Muscle of leg (tissue), 11 donors: ENCODE data around the gene KRT73. TPM values are rescaled to one million over a fixed set of nuclear protein-coding genes. Genes with fewer than 3 reads are reported as not detected.
A peak's percentile ranks its signal among the peaks of the same experiment; 100 is the strongest.

Source experiments
- DNase-seq: peaks from one replicate; pipeline ENCODE4 v3.0.0; 2013
- H3K27ac ChIP-seq: one replicate; pipeline ENCODE4 v1.5.1; 2013; ENCODE audit warnings: mild to moderate bottlenecking, low read length, control low read depth
- H3K27me3 ChIP-seq: one replicate; pipeline ENCODE4 v1.6.1; 2013; ENCODE audit warnings: low read length; ENCODE audit not compliant: control insufficient read depth, insufficient read depth
- H3K36me3 ChIP-seq: one replicate; pipeline ENCODE4 v1.6.1; 2013; ENCODE audit warnings: low read length; ENCODE audit not compliant: control insufficient read depth, insufficient read depth
- H3K4me1 ChIP-seq: one replicate; pipeline ENCODE4 v1.6.1; 2013; ENCODE audit warnings: low read length; ENCODE audit not compliant: control insufficient read depth, insufficient read depth
- H3K4me3 ChIP-seq: one replicate; pipeline ENCODE4 v1.5.1; 2013; ENCODE audit warnings: low read length, control low read depth
- H3K9me3 ChIP-seq: replicated peaks from 2 replicates; pipeline ENCODE4 v1.6.1; 2013; ENCODE audit warnings: low read depth, low read length; ENCODE audit not compliant: control insufficient read depth
- WGBS: methylation state at CpG from one replicate; pipeline ENCODE4 v1.1.5; 2013; ENCODE audit warnings: missing lambda C conversion rate; ENCODE audit not compliant: insufficient coverage; 5-methylcytosine and 5-hydroxymethylcytosine counted together
- polyA plus RNA-seq, 8 donors: library from polyadenylated mRNA; unstranded; fragments of 120-200 nt; gene quantifications; one replicate each; pipeline versions ENCODE4 v1.2.1 to v1.2.3, GENCODE V29; 2013; ENCODE audit warnings: inconsistent platforms in 1 of 8, low replicate concordance in 1 of 8; ENCODE audit not compliant: insufficient read length in 8 of 8, insufficient read depth in 1 of 8
- total RNA-seq: library from RNA; stranded (reverse); fragments of 120-200 nt; gene quantifications from one replicate; pipeline ENCODE4 v1.2.4, GENCODE V29; 2013

KRT73 gene
- total and polyA plus RNA-seq, 9 donors: 0.09 to 0.12 TPM; not detected in 7

DNA sequence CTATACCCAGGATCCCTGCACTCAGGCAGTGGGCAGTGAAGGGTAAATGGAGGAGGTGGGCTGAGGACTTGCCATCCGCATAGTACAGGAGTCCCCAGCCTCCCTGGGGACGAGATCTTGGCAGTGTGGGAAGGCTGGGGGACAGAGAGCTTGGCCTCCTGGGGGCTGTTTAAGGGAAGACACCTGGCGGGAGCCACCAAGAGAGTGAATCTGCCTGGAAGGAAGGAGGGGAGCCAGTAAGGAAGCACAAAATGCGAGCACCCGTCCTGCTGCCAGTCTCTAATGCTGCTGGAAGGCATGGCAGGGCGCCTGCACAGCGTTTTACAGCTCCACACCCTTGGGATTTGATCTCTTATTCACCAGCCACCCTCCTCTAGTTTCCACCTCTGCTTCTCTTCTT is 41.0 kb upstream of the KRT73 start:
- Histone ChIP-seq H3K36me3 (no peaks in the 10 kb centered on the region), H3K4me1 (no peaks in the 10 kb centered on the region), H3K4me3 (no peak overlapping the region), H3K9me3 (no peaks in the 10 kb centered on the region), H3K27me3 (peaks cover 22% of the 10 kb centered on the region), H3K27ac (no peak overlapping the region)
- DNase-seq: no peak
- WGBS: 42% methylated on average over 7 of the region's 7 CpGs

DNA sequence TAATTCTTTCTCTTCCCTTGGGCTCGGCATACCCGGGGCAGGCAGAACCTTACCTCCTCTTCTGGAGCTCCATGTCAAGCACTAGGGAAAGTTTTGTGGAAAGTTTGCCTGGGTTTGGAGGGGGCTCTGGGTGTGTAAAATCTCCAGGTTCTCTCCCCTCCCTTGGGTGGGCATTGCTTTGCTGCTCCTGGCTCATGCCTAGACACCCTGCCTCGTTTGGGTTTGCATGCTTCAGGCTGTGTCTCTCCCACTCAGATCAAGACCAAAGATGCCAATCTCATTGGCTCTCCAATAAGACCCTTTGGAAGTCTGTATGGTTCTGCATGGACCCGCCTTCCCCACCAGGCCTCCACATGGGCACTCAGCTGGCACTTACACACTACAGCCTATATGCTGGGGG is 39.8 kb upstream of the KRT73 start:
- DNase-seq: no peak
- H3K36me3 ChIP-seq: no peaks in the 10 kb centered on the region
- peaks cover 22% of the 10 kb centered on the region for H3K27me3 ChIP-seq
- H3K9me3 ChIP-seq: no peaks in the 10 kb centered on the region
- no peak overlapping the region for H3K27ac ChIP-seq
- H3K4me1 ChIP-seq: no peaks in the 10 kb centered on the region
- WGBS: 75% methylated on average over 2 of the region's 4 CpGs
- H3K4me3 ChIP-seq: no peak overlapping the region

DNA sequence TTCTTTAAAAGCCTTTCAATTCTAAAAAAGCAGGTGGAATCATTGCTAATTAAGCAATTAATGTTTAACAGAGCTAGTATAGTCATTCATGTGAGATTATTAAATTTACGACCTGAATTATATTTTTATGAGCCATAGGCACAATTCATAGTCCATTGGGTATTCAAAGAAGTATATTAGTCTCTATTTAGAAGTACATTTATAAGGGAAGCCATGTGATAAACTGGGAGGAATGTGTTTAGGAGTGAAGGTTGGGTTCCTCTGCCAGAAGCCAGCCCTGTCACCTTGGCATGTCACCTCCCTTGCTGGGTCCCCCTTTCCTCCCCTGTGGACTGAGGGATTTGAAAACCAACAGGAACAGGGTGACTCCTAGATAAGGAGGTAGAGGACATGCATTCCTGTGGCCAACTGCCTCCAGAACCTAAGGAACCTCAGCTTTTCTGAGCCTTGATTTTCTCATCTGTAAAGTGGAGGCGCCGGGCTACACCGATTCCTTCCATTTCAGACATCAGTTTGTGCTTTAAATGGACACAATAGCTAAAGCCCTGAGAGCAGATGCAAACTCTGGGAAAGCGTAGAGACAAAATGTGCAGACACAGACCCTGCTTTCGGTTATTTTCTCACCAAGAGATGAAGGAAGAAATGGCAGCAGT is 39.0 kb upstream of the KRT73 start:
- 89% methylated on average over 5 of the region's 6 CpGs for WGBS
- Histone ChIP-seq H3K27me3 (peaks cover 19% of the 10 kb centered on the region), H3K9me3 (no peaks in the 10 kb centered on the region), H3K4me3 (no peak overlapping the region), H3K4me1 (no peaks in the 10 kb centered on the region), H3K27ac (no peak overlapping the region), H3K36me3 (no peaks in the 10 kb centered on the region)
- no peak for DNase-seq

DNA sequence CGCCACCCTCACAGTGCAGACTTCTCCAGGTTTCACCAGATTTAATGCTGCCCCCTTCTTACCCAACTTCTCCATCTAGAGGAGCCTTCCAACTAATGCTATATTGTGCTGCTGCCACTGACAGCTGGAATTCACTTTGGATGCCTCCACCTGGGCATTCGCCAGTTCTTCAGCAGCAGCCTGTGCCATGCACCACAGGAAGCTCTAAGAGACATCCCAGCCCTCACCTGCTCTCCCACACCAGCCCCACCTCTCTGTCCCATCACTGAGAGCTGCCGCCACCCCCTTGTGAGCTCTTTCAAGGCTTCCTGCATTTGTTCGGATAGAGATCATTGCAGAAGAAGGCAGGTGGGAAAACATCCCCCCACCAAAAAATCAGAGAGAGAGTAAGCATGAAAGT is 38.3 kb upstream of the KRT73 start:
- no peaks in the 10 kb centered on the region for H3K9me3 ChIP-seq
- 67% methylated on average over 2 of the region's 4 CpGs for WGBS
- no peak overlapping the region for H3K27ac ChIP-seq
- H3K36me3 ChIP-seq: no peaks in the 10 kb centered on the region
- no peak for DNase-seq
- H3K4me1 ChIP-seq: no peaks in the 10 kb centered on the region
- no peak overlapping the region for H3K4me3 ChIP-seq
- H3K27me3 ChIP-seq: peaks cover 23% of the 10 kb centered on the region

DNA sequence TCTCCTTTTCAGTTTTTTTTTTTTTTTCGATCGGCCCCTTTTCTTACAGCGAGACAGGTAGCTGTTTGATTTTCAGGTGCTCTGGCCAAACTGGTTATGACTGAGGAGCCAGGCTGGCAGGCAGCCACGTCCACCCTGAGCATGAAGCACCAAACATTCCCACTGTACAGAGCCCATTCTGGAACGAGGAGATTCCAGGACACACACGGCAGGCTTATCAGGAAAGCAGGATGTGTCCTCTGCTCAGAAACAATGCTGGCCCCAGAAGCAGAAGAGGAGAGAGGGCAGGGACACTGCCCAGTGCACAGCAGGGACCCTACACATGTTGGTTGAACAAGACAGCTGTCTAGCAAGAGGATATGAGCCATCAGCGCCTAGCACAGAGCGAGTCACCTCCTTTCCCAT is 37.4 kb upstream of the KRT73 start:
- 64% methylated on average over 4 of the region's 8 CpGs for WGBS
- Histone ChIP-seq H3K4me1 (peaks cover under 1% of the 10 kb centered on the region), H3K4me3 (no peak overlapping the region), H3K36me3 (no peaks in the 10 kb centered on the region), H3K27ac (no peak overlapping the region), H3K9me3 (no peaks in the 10 kb centered on the region), H3K27me3 (peaks cover 26% of the 10 kb centered on the region)
- DNase-seq: no peak

DNA sequence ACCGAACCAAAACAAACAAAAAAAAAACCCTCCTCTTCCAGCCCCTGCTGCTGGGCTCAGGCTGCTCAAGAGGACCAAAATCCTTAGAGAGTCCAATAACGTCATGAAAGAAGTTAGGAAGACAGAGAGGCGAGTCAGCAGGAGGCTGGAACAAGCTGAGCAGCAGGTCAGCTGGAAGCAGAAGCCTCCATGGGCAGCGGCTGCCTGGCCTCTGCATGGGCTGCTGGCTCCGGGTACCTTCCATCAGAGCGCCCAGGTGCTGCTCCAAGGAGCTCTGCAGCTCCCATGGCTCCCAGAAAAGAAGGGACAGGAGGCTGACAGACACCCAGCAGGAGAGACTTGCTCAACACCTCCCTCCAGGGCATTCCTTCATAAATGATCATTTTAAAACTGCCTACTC is 36.9 kb upstream of the KRT73 start:
- WGBS: 53% methylated on average over 5 of the region's 6 CpGs
- no peak for DNase-seq
- peaks cover 6% of the 10 kb centered on the region for H3K4me1 ChIP-seq
- no peaks in the 10 kb centered on the region for H3K9me3 ChIP-seq
- H3K27ac ChIP-seq: no peak overlapping the region
- H3K4me3 ChIP-seq: no peak overlapping the region
- H3K27me3 ChIP-seq: peaks cover 30% of the 10 kb centered on the region
- H3K36me3 ChIP-seq: no peaks in the 10 kb centered on the region

DNA sequence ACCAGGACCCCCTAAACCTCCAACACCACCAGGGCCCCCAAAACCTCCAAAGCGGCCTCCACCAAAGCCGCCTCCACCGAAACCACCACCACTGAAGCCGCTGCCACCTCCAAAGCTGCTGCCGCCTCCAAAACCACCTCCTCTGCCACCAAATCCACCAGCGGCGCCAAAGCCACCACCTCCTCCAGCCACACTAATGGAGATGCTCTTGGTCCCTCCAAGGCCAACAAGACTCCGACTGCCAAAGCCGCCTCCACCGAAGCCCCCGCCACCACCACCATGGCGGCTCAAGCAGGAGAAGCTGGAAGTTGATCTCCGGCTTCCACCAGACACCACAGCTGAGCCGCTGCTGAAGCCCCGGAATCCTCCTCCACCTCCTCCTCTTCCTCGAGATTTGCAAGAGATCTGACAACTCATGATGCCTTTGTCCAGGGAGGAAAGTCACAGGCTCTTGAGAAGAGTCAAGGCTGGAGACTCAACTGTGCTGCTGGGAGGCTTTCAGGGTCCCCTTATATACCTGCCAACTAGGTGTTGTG is 33.4 kb upstream of the KRT73 start, which contains the start of gene KRT2:
TSS of gene KRT2 (minus strand) at position 486 of the 536 bp plus-strand sequence. CDS start at position 417, 69 bp downstream.
- H3K9me3 ChIP-seq: no peaks in the 10 kb centered on the region
- DNase-seq: no peak
- peaks cover 20% of the 10 kb centered on the region for H3K27me3 ChIP-seq
- H3K36me3 ChIP-seq: no peaks in the 10 kb centered on the region
- no peak within 1 kb of the TSS for H3K4me3 ChIP-seq
- H3K27ac ChIP-seq: no peak within 1 kb of the TSS
- 93% methylated on average over 8 of the region's 16 CpGs for WGBS
- H3K4me1 ChIP-seq: peaks cover 7% of the 10 kb centered on the region

DNA sequence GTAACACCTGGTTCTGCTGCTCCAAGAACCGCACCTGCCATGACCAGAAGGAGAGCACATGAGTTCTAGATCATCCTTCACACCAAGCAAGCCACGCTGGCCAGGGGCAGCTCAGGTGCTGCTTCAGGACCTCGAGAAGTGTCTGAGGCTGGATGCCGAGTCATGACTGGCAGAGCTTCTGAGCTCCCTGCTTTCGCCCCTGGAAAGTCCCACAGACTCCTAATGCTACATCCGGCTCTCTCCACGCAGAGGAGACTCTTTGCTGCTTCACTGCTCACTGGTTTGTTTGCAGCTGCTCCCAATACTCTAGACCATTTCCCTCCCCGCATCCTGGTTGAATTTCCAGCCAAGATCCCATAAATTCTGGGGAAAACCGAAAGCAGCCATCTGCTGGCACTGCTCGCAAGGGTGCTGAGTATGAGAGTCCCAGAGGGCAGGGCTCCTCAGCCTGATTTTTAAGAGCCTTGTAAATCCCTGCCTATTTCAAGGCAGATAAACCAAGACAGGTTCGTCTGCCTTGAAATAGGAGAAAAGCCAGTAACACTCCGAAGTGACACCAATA is 32.2 kb upstream of the KRT73 start:
- H3K9me3 ChIP-seq: no peaks in the 10 kb centered on the region
- H3K36me3 ChIP-seq: no peaks in the 10 kb centered on the region
- H3K4me3 ChIP-seq: no peak overlapping the region
- 35% methylated on average over 12 of the region's 12 CpGs for WGBS
- peaks cover 7% of the 10 kb centered on the region for H3K4me1 ChIP-seq
- H3K27ac ChIP-seq: no peak overlapping the region
- H3K27me3 ChIP-seq: peaks cover 17% of the 10 kb centered on the region
- peak; percentile 47 for DNase-seq

DNA sequence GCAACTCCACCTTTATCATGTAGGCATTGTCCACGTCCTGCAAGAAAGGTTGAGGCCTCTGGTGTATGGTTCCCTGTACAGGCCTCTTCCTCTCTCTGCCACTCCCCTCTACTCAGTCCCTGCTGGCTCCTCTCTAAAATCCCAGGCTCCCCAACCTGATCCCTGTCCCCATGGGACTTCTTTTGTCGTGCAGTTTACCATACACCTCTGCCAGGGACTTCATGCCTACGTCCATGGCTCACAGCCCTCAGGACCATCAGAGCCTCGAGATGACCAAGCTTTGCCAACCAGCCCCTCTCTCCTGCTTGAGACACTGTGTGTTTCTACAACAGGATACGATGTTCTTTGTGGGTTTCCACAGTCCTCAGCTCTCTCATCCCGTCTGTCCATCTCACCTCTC is 30.7 kb upstream of the KRT73 start:
- no peaks in the 10 kb centered on the region for H3K9me3 ChIP-seq
- 70% methylated on average over 6 of the region's 6 CpGs for WGBS
- no peaks in the 10 kb centered on the region for H3K36me3 ChIP-seq
- no peak overlapping the region for H3K4me3 ChIP-seq
- H3K27me3 ChIP-seq: peaks cover 19% of the 10 kb centered on the region
- no peak overlapping the region for H3K27ac ChIP-seq
- DNase-seq: no peak
- H3K4me1 ChIP-seq: peaks cover 7% of the 10 kb centered on the region

DNA sequence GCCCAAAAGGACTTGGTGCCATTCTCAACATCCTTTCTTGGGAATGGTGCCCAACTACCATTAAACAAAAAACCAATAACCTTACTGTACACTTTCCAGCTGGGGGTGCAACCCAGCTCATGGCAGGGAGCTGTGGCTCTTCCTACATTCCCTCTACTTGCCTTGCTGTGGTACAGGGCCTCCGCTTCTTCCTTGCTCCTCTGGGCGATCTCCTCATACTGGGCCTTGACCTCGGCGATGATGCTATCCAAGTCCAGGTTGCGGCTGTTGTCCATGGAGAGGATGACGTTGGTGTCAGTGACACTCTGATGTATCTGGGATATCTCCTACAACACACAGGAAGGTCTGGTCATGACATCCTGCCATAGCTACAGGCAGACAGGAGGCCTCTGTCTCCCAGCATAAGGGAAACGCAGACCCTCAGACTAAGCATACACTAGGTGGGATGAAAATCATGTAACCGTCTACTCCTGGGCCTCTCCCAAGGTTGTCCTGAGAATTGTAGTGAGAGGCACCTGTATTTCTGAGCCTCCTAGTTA is 29.7 kb upstream of the KRT73 start:
- Histone ChIP-seq H3K4me1 (peaks cover 7% of the 10 kb centered on the region), H3K36me3 (no peaks in the 10 kb centered on the region), H3K9me3 (no peaks in the 10 kb centered on the region), H3K27me3 (peaks cover 22% of the 10 kb centered on the region), H3K27ac (no peak overlapping the region), H3K4me3 (no peak overlapping the region)
- 83% methylated on average over 5 of the region's 8 CpGs for WGBS
- DNase-seq: no peak
